H9 (cell line): ENCODE results near the gene C6orf136. TPM values are rescaled to one million over a fixed set of nuclear protein-coding genes. Genes with fewer than 3 reads are reported as not detected.

ENCODE experiments used
- DNase-seq: peaks from one replicate; pipeline ENCODE4 v3.0.0-alpha.2; 2017
- H2AFZ ChIP-seq: one replicate; pipeline ENCODE4 v1.6.1; 2013; ENCODE audit warnings: mild to moderate bottlenecking, low read length, control low read depth, moderate library complexity
- H2AK5ac ChIP-seq: 2 replicates; pipeline ENCODE4 v1.6.1; 2013; ENCODE audit warnings: low read length, control low read depth, mixed read lengths; ENCODE audit not compliant: insufficient read length
- H2BK120ac ChIP-seq: one replicate; pipeline ENCODE4 v1.6.1; 2013; ENCODE audit warnings: low read depth, mild to moderate bottlenecking, low read length, control low read depth, inconsistent platforms; ENCODE audit not compliant: poor library complexity, severe bottlenecking
- H2BK12ac ChIP-seq: 2 replicates; pipeline ENCODE4 v1.6.1; 2013; ENCODE audit warnings: low read length, control low read depth, mixed read lengths, low read depth; ENCODE audit not compliant: insufficient read length
- H2BK15ac ChIP-seq: 2 replicates; pipeline ENCODE4 v1.6.1; 2013; ENCODE audit warnings: low read depth, low read length, control low read depth
- H2BK20ac ChIP-seq: one replicate; pipeline ENCODE4 v1.6.1; 2013; ENCODE audit warnings: low read depth, mild to moderate bottlenecking, low read length, control low read depth, inconsistent platforms; ENCODE audit not compliant: poor library complexity, severe bottlenecking
- H2BK5ac ChIP-seq: 2 replicates; pipeline ENCODE4 v1.6.1; 2013; ENCODE audit warnings: low read length, control low read depth, mixed read lengths; ENCODE audit not compliant: insufficient read length
- H3K14ac ChIP-seq: 2 replicates; pipeline ENCODE4 v1.6.1; 2013; ENCODE audit warnings: low read length, control low read depth; ENCODE audit not compliant: insufficient read depth
- H3K18ac ChIP-seq: 2 replicates; pipeline ENCODE4 v1.6.1; 2013; ENCODE audit warnings: low read depth, mild to moderate bottlenecking, mixed read lengths, low read length, control low read depth; ENCODE audit not compliant: insufficient read length
- H3K23ac ChIP-seq: 2 replicates; pipeline ENCODE4 v1.6.1; 2013; ENCODE audit warnings: low read length, control low read depth, mixed read lengths, low read depth; ENCODE audit not compliant: insufficient read length
- H3K23me2 ChIP-seq: 2 replicates; pipeline ENCODE4 v1.6.1; 2013; ENCODE audit warnings: low read depth, mild to moderate bottlenecking, mixed read lengths, low read length, control low read depth; ENCODE audit not compliant: insufficient read length, poor library complexity, severe bottlenecking
- H3K27ac ChIP-seq: 2 replicates; pipeline ENCODE4 v1.5.1; 2013; ENCODE audit warnings: low read length, control low read depth, mixed read lengths, low read depth; ENCODE audit not compliant: insufficient read length
- H3K27me3 ChIP-seq: 2 replicates; pipeline ENCODE4 v1.6.1; 2013; ENCODE audit warnings: low read length, control low read depth, inconsistent platforms; ENCODE audit not compliant: insufficient read depth
- H3K4ac ChIP-seq: 2 replicates; pipeline ENCODE4 v1.6.1; 2013; ENCODE audit warnings: low read depth, mild to moderate bottlenecking, control low read depth, inconsistent platforms, low read length, moderate library complexity
- H3K4me1 ChIP-seq: 2 replicates; pipeline ENCODE4 v1.6.1; 2013; ENCODE audit warnings: low read length, control low read depth, inconsistent platforms; ENCODE audit not compliant: insufficient read depth
- H3K4me2 ChIP-seq: 2 replicates; pipeline ENCODE4 v1.6.1; 2013; ENCODE audit warnings: low read length, control low read depth, mixed read lengths; ENCODE audit not compliant: insufficient read length, insufficient read depth
- H3K56ac ChIP-seq: 2 replicates; pipeline ENCODE4 v1.6.1; 2013; ENCODE audit warnings: low read depth, mild to moderate bottlenecking, mixed read lengths, low read length, control low read depth; ENCODE audit not compliant: insufficient read length
- H3K79me1 ChIP-seq: 2 replicates; pipeline ENCODE4 v1.6.1; 2013; ENCODE audit warnings: low read depth, mild to moderate bottlenecking, moderate library complexity, low read length, control low read depth, inconsistent platforms; ENCODE audit not compliant: insufficient read depth, poor library complexity, severe bottlenecking
- H3K79me2 ChIP-seq: 2 replicates; pipeline ENCODE4 v1.6.1; 2013; ENCODE audit warnings: low read length, control low read depth, inconsistent platforms; ENCODE audit not compliant: insufficient read depth
- H3K9ac ChIP-seq: 2 replicates; pipeline ENCODE4 v1.6.1; 2013; ENCODE audit warnings: low read length, control low read depth, mixed read lengths; ENCODE audit not compliant: insufficient read length; ENCODE audit errors: extremely low read depth
- H3K9me3 ChIP-seq: one replicate; pipeline ENCODE4 v1.6.1; 2013; ENCODE audit warnings: low read depth, low read length, inconsistent platforms; ENCODE audit not compliant: control insufficient read depth
- H3T11ph ChIP-seq: one replicate; pipeline ENCODE4 v1.6.1; 2013; ENCODE audit warnings: mild to moderate bottlenecking, low read length, control low read depth, inconsistent platforms
- H4K20me1 ChIP-seq: one replicate; pipeline ENCODE4 v1.6.1; 2013; ENCODE audit not compliant: control insufficient read depth, insufficient read length, insufficient read depth
- H4K5ac ChIP-seq: 2 replicates; pipeline ENCODE4 v1.6.1; 2013; ENCODE audit warnings: low read depth, mild to moderate bottlenecking, mixed read lengths, low read length, control low read depth; ENCODE audit not compliant: insufficient read length
- H4K8ac ChIP-seq: replicated peaks from 2 replicates; pipeline ENCODE4 v1.6.1; 2013; ENCODE audit warnings: low read length, control low read depth, mixed read lengths, low read depth; ENCODE audit not compliant: insufficient read length
- H4K91ac ChIP-seq: 2 replicates; pipeline ENCODE4 v1.6.1; 2013; ENCODE audit warnings: low read depth, mild to moderate bottlenecking, moderate library complexity, mixed read lengths, low read length, control low read depth; ENCODE audit not compliant: insufficient read length
- H3K27ac Mint-ChIP-seq, 3 experiments: 2 replicates in 2 of 3; 3 replicates in 1 of 3; pipeline ENCODE4 v1.8.0; 2020 to 2021; ENCODE audit warnings: mixed read lengths in 3 of 3, mild to moderate bottlenecking in 1 of 3, moderate library complexity in 1 of 3
- H3K27me3 Mint-ChIP-seq: 2 replicates; pipeline ENCODE4 v1.8.0; 2021; ENCODE audit warnings: low read depth, mild to moderate bottlenecking, moderate library complexity, mixed read lengths
- H3K36me3 Mint-ChIP-seq, 3 experiments: 2 replicates in 2 of 3; 3 replicates in 1 of 3; pipeline ENCODE4 v1.8.0; 2020 to 2021; ENCODE audit warnings: low read depth in 3 of 3, mixed read lengths in 3 of 3; ENCODE audit not compliant: insufficient read depth in 1 of 3
- H3K4me1 Mint-ChIP-seq, 2 experiments: 2 replicates each; pipeline ENCODE4 v1.8.0; 2020; ENCODE audit warnings: mixed read lengths in 2 of 2
- H3K4me3 Mint-ChIP-seq, 2 experiments: 2 replicates in 1 of 2; 3 replicates in 1 of 2; pipeline ENCODE4 v1.8.0; 2020 to 2021; ENCODE audit warnings: mild to moderate bottlenecking in 2 of 2, mixed read lengths in 2 of 2, moderate library complexity in 1 of 2
- H3K9me3 Mint-ChIP-seq, 2 experiments: 2 replicates in 1 of 2; 3 replicates in 1 of 2; pipeline ENCODE4 v1.8.0; 2020; ENCODE audit warnings: mild to moderate bottlenecking in 2 of 2, mixed read lengths in 2 of 2, moderate library complexity in 1 of 2
- CTCF ChIP-seq: fragments of 200-600 bp; sonication (generic); conservative IDR thresholded peaks from 3 replicates; pipeline ENCODE4 v1.8.0; 2021; ENCODE audit warnings: antibody characterized with exemption, mild to moderate bottlenecking
- WGBS: extraction: QIAGEN DNeasy Blood & Tissue Kit; methylation state at CpG from one replicate; pipeline ENCODE4 v1.1.7; 2013; ENCODE audit warnings: missing lambda C conversion rate, low lambda C conversion rate, mixed read lengths; ENCODE audit not compliant: insufficient read length; ENCODE audit errors: extremely low coverage; 5-methylcytosine and 5-hydroxymethylcytosine counted together
- total RNA-seq: library from RNA; stranded (reverse); gene quantifications from 2 replicates; pipeline ENCODE4 v1.2.1, GENCODE V29; 2021

The C6orf136 gene
- total RNA-seq, 1 experiment from 2014 or later: 22.2 TPM

GRCh38 chr6:30676660-30677285 is 29.8 kb downstream of the C6orf136 start:
- Mint-ChIP-seq H3K36me3 (peaks cover 10 to 30% (median 25%) of the 10 kb centered on the region in 3 experiments; a peak in 6 of 7 replicates), H3K4me1 (peaks cover 19 to 22% of the 10 kb centered on the region in 2 experiments), H3K27ac (peak overlapping the region in 1 of 3 experiments; percentile 75; a peak in 1 of 7 replicates), H3K9me3 (no peaks in the 10 kb centered on the region; a peak in 1 of 5 replicates), H3K27me3 (no peaks in the 10 kb centered on the region), H3K4me3 (no peak overlapping the region; a peak in 1 of 5 replicates)
- no peaks in the 10 kb centered on the region; the same call in 1 of the 2 replicates for H3K4me1 ChIP-seq
- H3T11ph ChIP-seq: no peak overlapping the region
- H3K9ac ChIP-seq: no peak overlapping the region
- H4K5ac ChIP-seq: no peak overlapping the region
- H2AFZ ChIP-seq: no peak overlapping the region
- no peak for TF ChIP-seq CTCF
- no CpG with 5 or more reads among the region's 10 CpGs for WGBS
- no peak overlapping the region for H2BK20ac ChIP-seq
- H3K9me3 ChIP-seq: no peaks in the 10 kb centered on the region
- no peak overlapping the region for H4K91ac ChIP-seq
- no peak overlapping the region for H3K4ac ChIP-seq
- H4K8ac ChIP-seq: no peak overlapping the region
- H3K27ac ChIP-seq: no peak overlapping the region
- no peak overlapping the region for H3K23ac ChIP-seq
- H3K18ac ChIP-seq: no peak overlapping the region
- no peaks in the 10 kb centered on the region for H3K79me2 ChIP-seq
- H2AK5ac ChIP-seq: no peak overlapping the region
- H3K4me2 ChIP-seq: no peak overlapping the region
- H2BK120ac ChIP-seq: no peak overlapping the region
- no peak overlapping the region for H2BK12ac ChIP-seq
- DNase-seq: no peak
- H3K27me3 ChIP-seq: no peaks in the 10 kb centered on the region
- H2BK5ac ChIP-seq: no peak overlapping the region
- no peak overlapping the region for H3K56ac ChIP-seq
- no peak overlapping the region for H2BK15ac ChIP-seq
- H4K20me1 ChIP-seq: no peaks in the 10 kb centered on the region
- no peak overlapping the region for H3K14ac ChIP-seq
- peaks cover 3% of the 10 kb centered on the region for H3K79me1 ChIP-seq
- peaks cover 4% of the 10 kb centered on the region for H3K23me2 ChIP-seq
